ENCODE measurements around the gene ZNF143.

DNA sequence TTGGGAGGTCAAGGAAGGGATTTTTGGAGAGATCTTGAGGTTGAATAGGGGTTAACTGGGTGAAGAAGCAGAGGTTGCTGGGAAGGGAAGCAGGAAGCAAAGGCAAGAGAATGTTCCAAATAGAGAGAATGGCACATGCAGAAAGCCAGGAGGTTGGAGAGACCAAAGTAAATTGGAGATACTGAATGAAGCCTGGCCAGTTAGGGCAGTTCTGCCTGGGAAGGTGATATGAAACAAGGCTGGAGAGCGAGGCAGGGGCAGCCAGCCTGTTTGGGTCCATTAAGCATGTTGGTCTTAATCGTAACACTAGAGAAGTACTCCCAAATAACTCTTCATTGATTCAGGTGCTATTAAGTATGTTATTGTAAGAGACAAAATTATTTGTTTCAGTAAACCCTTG lies 48.2 kb downstream of the ZNF143 start:
- TF ChIP-seq, protein P1, sequence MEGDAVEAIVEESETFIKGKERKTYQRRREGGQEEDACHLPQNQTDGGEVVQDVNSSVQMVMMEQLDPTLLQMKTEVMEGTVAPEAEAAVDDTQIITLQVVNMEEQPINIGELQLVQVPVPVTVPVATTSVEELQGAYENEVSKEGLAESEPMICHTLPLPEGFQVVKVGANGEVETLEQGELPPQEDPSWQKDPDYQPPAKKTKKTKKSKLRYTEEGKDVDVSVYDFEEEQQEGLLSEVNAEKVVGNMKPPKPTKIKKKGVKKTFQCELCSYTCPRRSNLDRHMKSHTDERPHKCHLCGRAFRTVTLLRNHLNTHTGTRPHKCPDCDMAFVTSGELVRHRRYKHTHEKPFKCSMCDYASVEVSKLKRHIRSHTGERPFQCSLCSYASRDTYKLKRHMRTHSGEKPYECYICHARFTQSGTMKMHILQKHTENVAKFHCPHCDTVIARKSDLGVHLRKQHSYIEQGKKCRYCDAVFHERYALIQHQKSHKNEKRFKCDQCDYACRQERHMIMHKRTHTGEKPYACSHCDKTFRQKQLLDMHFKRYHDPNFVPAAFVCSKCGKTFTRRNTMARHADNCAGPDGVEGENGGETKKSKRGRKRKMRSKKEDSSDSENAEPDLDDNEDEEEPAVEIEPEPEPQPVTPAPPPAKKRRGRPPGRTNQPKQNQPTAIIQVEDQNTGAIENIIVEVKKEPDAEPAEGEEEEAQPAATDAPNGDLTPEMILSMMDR (IDR thresholded peaks at IDR 0.05 in 4 of 5, conservative IDR thresholded peaks at IDR 0.05 in 1 of 5) = no peak
- TF ChIP-seq POLR2A (IDR thresholded peaks at IDR 0.05) = no peak

All from gastrocnemius medialis (tissue), 4 donors.